H1 (cell line): ENCODE results near the gene HNRNPA1. TPM values are rescaled to one million over a fixed set of nuclear protein-coding genes. Genes with fewer than 3 reads are reported as not detected.

Experiments used
- CTCF ChIA-PET: fragments of 300-600 bp; sonication (Branson Sonifier 250); formaldehyde crosslinking; loops from one replicate; lab custom pipeline; 2021; ENCODE audit not compliant: partially characterized antibody; lab: Charles Lee
- POLR2A ChIA-PET: fragments of 300-600 bp; sonication (Branson Sonifier 250); formaldehyde crosslinking; loops from one replicate; lab custom pipeline; 2021; ENCODE audit warnings: inconsistent platforms; ENCODE audit not compliant: partially characterized antibody; lab: Charles Lee
- DNase-seq, 2 experiments: peaks; one replicate each; pipeline versions ENCODE4 v3.0.0 to v3.0.0-alpha.2; 2010 to 2022; ENCODE audit warnings: low spot score in 2 of 2, low read depth in 1 of 2, mixed read lengths in 1 of 2
- FAIRE-seq: peaks from 2 replicates; lab custom pipeline; 2011; peaks lifted over from hg19 to GRCh38; lab: Jason Lieb, UNC
- H2AFZ ChIP-seq: 2 replicates; pipeline ENCODE4 v1.8.1; 2012; ENCODE audit warnings: low read length, inconsistent platforms
- H2AK5ac ChIP-seq: 2 replicates; pipeline ENCODE4 v1.6.1; 2013; ENCODE audit warnings: low read depth, low read length
- H2BK120ac ChIP-seq: replicated peaks from 2 replicates; pipeline ENCODE3; 2013; ENCODE audit warnings: low read depth, low read length, inconsistent platforms
- H2BK12ac ChIP-seq: 2 replicates; pipeline ENCODE4 v1.6.1; 2013; ENCODE audit warnings: low read depth, low read length
- H2BK15ac ChIP-seq: 2 replicates; pipeline ENCODE4 v1.6.1; 2013; ENCODE audit warnings: low read length
- H2BK20ac ChIP-seq: 2 replicates; pipeline ENCODE4 v1.6.1; 2013; ENCODE audit warnings: low read length
- H2BK5ac ChIP-seq: 2 replicates; pipeline ENCODE4 v1.6.1; 2013; ENCODE audit warnings: low read depth, low read length
- H3K14ac ChIP-seq: 2 replicates; pipeline ENCODE4 v1.6.1; 2013; ENCODE audit warnings: inconsistent platforms; ENCODE audit not compliant: insufficient read length
- H3K18ac ChIP-seq: 2 replicates; pipeline ENCODE4 v1.6.1; 2013; ENCODE audit warnings: low read length; ENCODE audit errors: extremely low read depth
- H3K23ac ChIP-seq: 2 replicates; pipeline ENCODE4 v1.6.1; 2013; ENCODE audit warnings: inconsistent platforms; ENCODE audit not compliant: insufficient read length
- H3K23me2 ChIP-seq: 2 replicates; pipeline ENCODE4 v1.6.1; 2013; ENCODE audit warnings: low read depth, low read length
- H3K27ac ChIP-seq: 2 replicates; pipeline ENCODE4 v1.6.1; 2011; ENCODE audit warnings: low read depth, low read length, inconsistent platforms
- H3K27me3 ChIP-seq, 4 experiments: replicated peaks in 1 of 4; 1 replicate in 1 of 4; 2 replicates in 3 of 4; pipeline versions ENCODE4 v1.6.1 to v1.8.1; 2011 to 2013; ENCODE audit warnings: low read length in 3 of 4, mild to moderate bottlenecking in 3 of 4, inconsistent platforms in 2 of 4, mixed read lengths in 2 of 4, moderate library complexity in 1 of 4; ENCODE audit not compliant: control insufficient read depth in 3 of 4, insufficient read depth in 3 of 4; ENCODE audit errors: extremely low read depth in 1 of 4
- H3K36me3 ChIP-seq, 4 experiments: 2 replicates each; pipeline versions ENCODE4 v1.6.1 to v1.8.1; 2011 to 2013; ENCODE audit warnings: mild to moderate bottlenecking in 4 of 4, low read length in 3 of 4, moderate library complexity in 2 of 4, control low read depth in 1 of 4, inconsistent platforms in 1 of 4; ENCODE audit not compliant: insufficient read depth in 4 of 4, control insufficient read depth in 2 of 4
- H3K4ac ChIP-seq: replicated peaks from 2 replicates; pipeline ENCODE3; 2013; ENCODE audit warnings: low read length, low read depth, mixed read lengths, inconsistent platforms; ENCODE audit not compliant: insufficient read length
- H3K4me1 ChIP-seq, 4 experiments: replicated peaks in 1 of 4; 1 replicate in 1 of 4; 2 replicates in 3 of 4; pipeline versions ENCODE4 v1.6.1 to v1.8.1; 2011 to 2013; ENCODE audit warnings: low read length in 3 of 4, inconsistent platforms in 2 of 4, mixed read lengths in 1 of 4; ENCODE audit not compliant: insufficient read depth in 4 of 4, control insufficient read depth in 3 of 4
- H3K4me2 ChIP-seq, 2 experiments: 2 replicates each; pipeline versions ENCODE4 v1.6.1 to v1.8.1; 2011 to 2013; ENCODE audit warnings: low read depth in 2 of 2, low read length in 2 of 2, control low read depth in 1 of 2, inconsistent platforms in 1 of 2, mild to moderate bottlenecking in 1 of 2; ENCODE audit not compliant: insufficient read depth in 1 of 2
- H3K4me3 ChIP-seq, 4 experiments: fragments of 200-600, 300-600 bp in 1 of 4; sonication (generic), shearing (Covaris generic), sonication (Bioruptor Twin) in 1 of 4; 2 replicates each; pipeline versions ENCODE4 v1.5.1 to v1.8.1; 2011 to 2016; ENCODE audit warnings: low read length in 4 of 4, low read depth in 3 of 4, control low read depth in 2 of 4, inconsistent platforms in 2 of 4, mild to moderate bottlenecking in 2 of 4, mixed read lengths in 1 of 4, moderate library complexity in 1 of 4; ENCODE audit not compliant: insufficient read depth in 2 of 4; ENCODE audit errors: extremely low read depth in 1 of 4
- H3K56ac ChIP-seq: replicated peaks from 2 replicates; pipeline ENCODE3; 2013; ENCODE audit warnings: low read depth, mild to moderate bottlenecking, mixed read lengths, low read length, inconsistent platforms; ENCODE audit not compliant: insufficient read length
- H3K79me1 ChIP-seq: 2 replicates; pipeline ENCODE4 v1.6.1; 2013; ENCODE audit warnings: low read depth, low read length, control low read depth
- H3K79me2 ChIP-seq, 2 experiments: 2 replicates each; pipeline versions ENCODE4 v1.6.1 to v1.8.1; 2012 to 2013; ENCODE audit warnings: low read length in 2 of 2, mild to moderate bottlenecking in 2 of 2, inconsistent platforms in 1 of 2; ENCODE audit not compliant: insufficient read depth in 2 of 2, control insufficient read depth in 1 of 2
- H3K9ac ChIP-seq, 4 experiments: replicated peaks in 1 of 4; 1 replicate in 1 of 4; 2 replicates in 3 of 4; pipeline versions ENCODE4 v1.6.1 to v1.8.1; 2011 to 2013; ENCODE audit warnings: low read depth in 3 of 4, low read length in 3 of 4, control low read depth in 2 of 4, mild to moderate bottlenecking in 2 of 4, moderate library complexity in 2 of 4, inconsistent platforms in 1 of 4; ENCODE audit errors: extremely low read depth in 1 of 4
- H3K9me3 ChIP-seq, 2 experiments: 2 replicates each; pipeline versions ENCODE4 v1.6.1 to v1.8.1; 2012 to 2013; ENCODE audit warnings: mild to moderate bottlenecking in 2 of 2, moderate library complexity in 2 of 2, control low read depth in 1 of 2, inconsistent platforms in 1 of 2, low read depth in 1 of 2, low read length in 1 of 2, mixed read lengths in 1 of 2; ENCODE audit not compliant: insufficient read depth in 2 of 2
- H4K20me1 ChIP-seq, 2 experiments: replicated peaks in 1 of 2; 2 replicates each; pipeline versions ENCODE3 to v1.8.1; 2011 to 2013; ENCODE audit warnings: inconsistent platforms in 2 of 2, low read length in 2 of 2, mild to moderate bottlenecking in 1 of 2; ENCODE audit not compliant: insufficient read depth in 2 of 2, control insufficient read depth in 1 of 2
- H4K5ac ChIP-seq: 2 replicates; pipeline ENCODE4 v1.6.1; 2013; ENCODE audit warnings: low read length, low read depth, mixed read lengths, inconsistent platforms; ENCODE audit not compliant: insufficient read length
- H4K8ac ChIP-seq: 2 replicates; pipeline ENCODE4 v1.8.0; 2013; ENCODE audit warnings: mild to moderate bottlenecking, moderate library complexity, low read length, inconsistent platforms; ENCODE audit not compliant: insufficient read depth; ENCODE audit errors: extremely low read depth
- H4K91ac ChIP-seq: replicated peaks from 2 replicates; pipeline ENCODE3; 2013; ENCODE audit warnings: low read length, mixed read lengths, inconsistent platforms; ENCODE audit not compliant: insufficient read length
- BACH1 ChIP-seq: IDR thresholded peaks from 2 replicates; pipeline ENCODE4 v1.6.1; 2012; ENCODE audit warnings: low read length, improper control_type of control experiment
- CTBP2 ChIP-seq: IDR thresholded peaks from 2 replicates; pipeline ENCODE4 v1.7.0; 2011; ENCODE audit warnings: borderline replicate concordance, mild to moderate bottlenecking, moderate library complexity, mixed read lengths, low read length; ENCODE audit not compliant: insufficient read depth, insufficient read length
- NANOG ChIP-seq: IDR thresholded peaks from 2 replicates; pipeline ENCODE4 v1.6.1; 2011; ENCODE audit warnings: low read length, low read depth, mild to moderate bottlenecking, inconsistent platforms; ENCODE audit not compliant: insufficient read depth, poor library complexity, severe bottlenecking
- PHF8 ChIP-seq: fragments of 200-600 bp; sonication (generic); conservative IDR thresholded peaks from 2 replicates; pipeline ENCODE4 v1.7.1; 2012; ENCODE audit warnings: low read depth, mild to moderate bottlenecking, inconsistent platforms, low read length, moderate library complexity
- POLR2A ChIP-seq, 2 experiments: IDR thresholded peaks; 1 replicate in 1 of 2; 2 replicates in 1 of 2; pipeline ENCODE4 v1.6.1; 2011; ENCODE audit warnings: low read depth in 2 of 2, low read length in 2 of 2, mild to moderate bottlenecking in 2 of 2; ENCODE audit errors: control extremely low read depth in 1 of 2
- POU5F1 ChIP-seq: IDR thresholded peaks from 2 replicates; pipeline ENCODE4 v1.6.1; 2011; ENCODE audit warnings: low read depth, mild to moderate bottlenecking, low read length, moderate library complexity
- RAD21 ChIP-seq, 2 experiments: IDR thresholded peaks in 1 of 2; conservative IDR thresholded peaks in 1 of 2; 2 replicates each; pipeline ENCODE4 v1.6.1; 2011; ENCODE audit warnings: low read depth in 2 of 2, low read length in 2 of 2, improper control_type of control experiment in 1 of 2, inconsistent platforms in 1 of 2, mild to moderate bottlenecking in 1 of 2, moderate library complexity in 1 of 2
- RBBP5 ChIP-seq: IDR thresholded peaks from 2 replicates; pipeline ENCODE4 v1.7.1; 2012; ENCODE audit warnings: low read depth, mild to moderate bottlenecking, inconsistent platforms, low read length, moderate library complexity, borderline replicate concordance
- TAF1 ChIP-seq: IDR thresholded peaks from 2 replicates; pipeline ENCODE4 v1.6.1; 2011; ENCODE audit warnings: mild to moderate bottlenecking, low read depth, low read length
- WGBS, 2 experiments: shearing (Covaris generic) in 1 of 2; methylation state at CpG; one replicate each; pipeline versions ENCODE4 v1.1.6 to v1.1.7; 2013 to 2015; ENCODE audit warnings: low lambda C conversion rate in 2 of 2, mixed read lengths in 2 of 2, inconsistent platforms in 1 of 2, low coverage in 1 of 2, missing lambda C conversion rate in 1 of 2; ENCODE audit not compliant: insufficient replicate concordance in 2 of 2, insufficient coverage in 1 of 2, insufficient read length in 1 of 2; ENCODE audit errors: extremely low coverage in 1 of 2, missing lambda C conversion rate in 1 of 2; 5-methylcytosine and 5-hydroxymethylcytosine counted together
- polyA plus RNA-seq, 7 experiments: library from polyadenylated mRNA; depleted of rRNA in 3 of 7; stranded (reverse) in 5 of 7; unstranded in 2 of 7; fragments of >200 nt in 5 of 7; fragments of 200-250 nt in 2 of 7; gene quantifications; 1 replicate in 5 of 7; 2 replicates in 1 of 7; 4 replicates in 1 of 7; pipeline versions ENCODE4 v1.2.1 to v1.2.3, GENCODE V29; 2011 to 2013; ENCODE audit warnings: missing spikeins in 2 of 7, mixed read lengths in 2 of 7
- total RNA-seq: library from RNA; stranded (reverse); fragmentation: NEBNext Ultra II Directional; extraction: Animal tissue kit (Norgen Biotek cat#: 25700); gene quantifications from 2 replicates; pipeline ENCODE4 v1.2.1, GENCODE V29; 2021
- TF ChIP-seq, protein P1 (sequence below): IDR thresholded peaks from 2 replicates; pipeline ENCODE4 v1.6.1; 2011; ENCODE audit warnings: low read depth, mild to moderate bottlenecking, low read length; ENCODE audit not compliant: insufficient read depth
- TF ChIP-seq, protein P2 (sequence below): IDR thresholded peaks from 2 replicates; pipeline ENCODE4 v1.6.1; 2012; ENCODE audit warnings: low read length, inconsistent platforms

HNRNPA1 gene
- total and polyA plus RNA-seq, 2 of the 8 experiments (the other 6 are each of a cell fraction or from before 2014, with no cell fraction given), result 835 to 2,738 TPM

DNA sequence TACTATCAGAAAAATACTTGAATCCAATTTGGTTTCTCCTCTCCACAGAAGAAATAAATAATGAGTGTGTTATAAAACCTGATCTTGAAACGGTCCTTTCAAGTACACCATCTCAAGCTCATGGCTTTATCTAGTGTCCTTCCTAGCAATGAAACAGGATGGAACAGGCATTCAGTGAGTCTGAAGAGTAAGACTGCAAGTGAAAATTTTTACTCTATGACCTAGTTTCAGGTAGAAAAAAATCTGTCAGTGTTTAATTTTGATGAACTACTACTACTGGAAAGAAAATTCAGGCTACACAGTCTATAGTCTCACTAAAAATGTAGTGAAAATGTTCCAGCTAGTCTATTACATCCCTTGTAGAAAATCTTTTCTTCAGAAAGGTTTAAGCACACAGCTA lies 8.3 kb upstream of the HNRNPA1 start:
- no peak overlapping the region for H3K18ac ChIP-seq
- H2BK20ac ChIP-seq, result no peak overlapping the region
- H3K4me1 ChIP-seq, result no peaks in the 10 kb centered on the region
- H2BK120ac ChIP-seq, result no peak overlapping the region
- no peak overlapping the region for H3K4ac ChIP-seq
- 95% methylated on average over 1 of the region's 1 CpG; no CpG with 5 or more reads in 1 of the 2 experiments for WGBS, 2 experiments
- H2BK12ac ChIP-seq, result no peak overlapping the region
- H4K8ac ChIP-seq, result no peak overlapping the region
- POLR2A ChIA-PET, result interaction anchor here (0.9 to 44.8 kb wide), 8 partner anchors 8 to 93 kb away, joined by 3 to 1006 read pairs (median 4); partner anchors contain the start of genes CBX5 and HNRNPA1
- H4K20me1 ChIP-seq, result peaks cover 2 to 3% of the 10 kb centered on the region in 2 experiments
- H3K14ac ChIP-seq, result no peak overlapping the region
- H3K56ac ChIP-seq, result no peak overlapping the region
- H2BK15ac ChIP-seq, result no peak overlapping the region
- peaks cover 0 to 16% (median 5%) of the 10 kb centered on the region in 4 experiments; a peak in 4 of 8 replicates for H3K36me3 ChIP-seq
- H3K27me3 ChIP-seq, result no peaks in the 10 kb centered on the region
- no peak overlapping the region for H3K4me3 ChIP-seq
- H2BK5ac ChIP-seq, result no peak overlapping the region
- H3K27ac ChIP-seq, result no peak overlapping the region
- no peak overlapping the region for H2AK5ac ChIP-seq
- no peaks in the 10 kb centered on the region; the same call in 1 of the 2 replicates for H3K79me1 ChIP-seq
- H2AFZ ChIP-seq, result no peak overlapping the region
- H4K5ac ChIP-seq, result no peak overlapping the region
- CTCF ChIA-PET, result interaction anchor here (0.9 to 12.3 kb wide), 5 partner anchors 19 to 58 kb away, joined by 3 to 90 read pairs (median 3); no protein-coding TSS in a partner anchor
- FAIRE-seq, result no peak
- no peak overlapping the region for H4K91ac ChIP-seq
- H3K9me3 ChIP-seq, result no peaks in the 10 kb centered on the region
- no peak for DNase-seq
- no peaks in the 10 kb centered on the region for H3K23me2 ChIP-seq
- H3K79me2 ChIP-seq, result peaks cover 0 to 38% of the 10 kb centered on the region in 2 experiments; a peak in 3 of 4 replicates
- no peak overlapping the region for H3K9ac ChIP-seq
- no peak overlapping the region for H3K23ac ChIP-seq
- no peak overlapping the region for H3K4me2 ChIP-seq
- no peak for TF ChIP-seq TAF1
- TF ChIP-seq CTBP2, result no peak
- no peak for TF ChIP-seq RAD21 (IDR thresholded peaks at IDR 0.05 in 1 of 2, conservative IDR thresholded peaks at IDR 0.05 in 1 of 2; ENCODE audit: low read depth in 2 of 2, low read length in 2 of 2)
- TF ChIP-seq, protein P1, sequence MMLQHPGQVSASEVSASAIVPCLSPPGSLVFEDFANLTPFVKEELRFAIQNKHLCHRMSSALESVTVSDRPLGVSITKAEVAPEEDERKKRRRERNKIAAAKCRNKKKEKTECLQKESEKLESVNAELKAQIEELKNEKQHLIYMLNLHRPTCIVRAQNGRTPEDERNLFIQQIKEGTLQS, result no peak
- TF ChIP-seq, protein P2, sequence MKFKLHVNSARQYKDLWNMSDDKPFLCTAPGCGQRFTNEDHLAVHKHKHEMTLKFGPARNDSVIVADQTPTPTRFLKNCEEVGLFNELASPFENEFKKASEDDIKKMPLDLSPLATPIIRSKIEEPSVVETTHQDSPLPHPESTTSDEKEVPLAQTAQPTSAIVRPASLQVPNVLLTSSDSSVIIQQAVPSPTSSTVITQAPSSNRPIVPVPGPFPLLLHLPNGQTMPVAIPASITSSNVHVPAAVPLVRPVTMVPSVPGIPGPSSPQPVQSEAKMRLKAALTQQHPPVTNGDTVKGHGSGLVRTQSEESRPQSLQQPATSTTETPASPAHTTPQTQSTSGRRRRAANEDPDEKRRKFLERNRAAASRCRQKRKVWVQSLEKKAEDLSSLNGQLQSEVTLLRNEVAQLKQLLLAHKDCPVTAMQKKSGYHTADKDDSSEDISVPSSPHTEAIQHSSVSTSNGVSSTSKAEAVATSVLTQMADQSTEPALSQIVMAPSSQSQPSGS, result no peak
- no peak for TF ChIP-seq BACH1
- TF ChIP-seq POU5F1, result no peak
- TF ChIP-seq RBBP5, result no peak
- TF ChIP-seq POLR2A (IDR thresholded peaks at IDR 0.05; ENCODE audit: control extremely low read depth in 1 of 2, low read depth in 2 of 2, low read length in 2 of 2), result no peak
- no peak for TF ChIP-seq PHF8
- no peak for TF ChIP-seq NANOG
